Stimulated activated CD4-positive, alpha-beta T cell treated with anti-CD3 and anti-CD28 coated beads, TNF-alpha, amount 100 ng/mL, for 4 hours (primary cell): ENCODE data around the gene CHMP5.
"Not testable (repeated sequence)": the region's sequence is repeated elsewhere in the genome, so short reads cannot be mapped to it uniquely, and the experiment has no call there.

Experiments used
- DNase-seq, 3 experiments: peaks; one replicate each; pipeline ENCODE4 v3.0.0-alpha.2; 2020; ENCODE audit warnings: low read depth in 3 of 3

The CHMP5 gene

GRCh38 chr9:33277484-33277883 lies 12.6 kb downstream of the CHMP5 start:
- DNase-seq = no peak

GRCh38 chr9:33285502-33285901 lies 20.7 kb downstream of the CHMP5 start:
- no peak for DNase-seq

- DNase-seq = peak in 1 of 3 experiments; percentile 15
Measured at GRCh38 chr9:33287087-33287490, 22.2 kb downstream of the CHMP5 start.

GRCh38 chr9:33288235-33288634 lies 23.4 kb downstream of the CHMP5 start:
- DNase-seq = no peak

- DNase-seq = no peak
Measured at GRCh38 chr9:33288828-33289483, 24.1 kb downstream of the CHMP5 start.

GRCh38 chr9:33289496-33289895 lies 24.6 kb downstream of the CHMP5 start:
- DNase-seq = peak in 1 of 3 experiments; percentile 23

- DNase-seq = no peak
Measured at GRCh38 chr9:33289936-33290246, 25.0 kb downstream of the CHMP5 start.

- peak; percentile 92 to 97 (median 97) for DNase-seq
Measured at GRCh38 chr9:33290247-33291030, 25.6 kb downstream of the CHMP5 start, which contains the start of gene NFX1. Gene NFX1 (plus strand): TSS chr9:33290516. CDS start chr9:33290573, 57 bp downstream.

- DNase-seq = no peak
Measured at GRCh38 chr9:33291031-33291397, 26.2 kb downstream of the CHMP5 start.

- DNase-seq = no peak
Measured at GRCh38 chr9:33291901-33292300, 27.1 kb downstream of the CHMP5 start.

GRCh38 chr9:33293782-33294181 lies 28.9 kb downstream of the CHMP5 start:
- no peak for DNase-seq

- DNase-seq = no peak
Measured at GRCh38 chr9:33294670-33295432, 30.0 kb downstream of the CHMP5 start.

- DNase-seq = no peak
Measured at GRCh38 chr9:33295571-33295970, 30.7 kb downstream of the CHMP5 start.

GRCh38 chr9:33297432-33297831 lies 32.6 kb downstream of the CHMP5 start:
- no peak for DNase-seq

- DNase-seq = no peak
Measured at GRCh38 chr9:33300546-33300945, 35.7 kb downstream of the CHMP5 start.

- no peak for DNase-seq
Measured at GRCh38 chr9:33304362-33304761, 39.5 kb downstream of the CHMP5 start.

GRCh38 chr9:33306037-33306436 lies 41.2 kb downstream of the CHMP5 start:
- DNase-seq = no peak

GRCh38 chr9:33307067-33307466 lies 42.2 kb downstream of the CHMP5 start:
- DNase-seq = no peak

- DNase-seq = no peak
Measured at GRCh38 chr9:33309903-33310302, 45.1 kb downstream of the CHMP5 start.

- DNase-seq = no peak
Measured at GRCh38 chr9:33310748-33311147, 45.9 kb downstream of the CHMP5 start.

- no peak for DNase-seq
Measured at GRCh38 chr9:33311953-33312352, 47.1 kb downstream of the CHMP5 start.

- DNase-seq = no peak
Measured at GRCh38 chr9:33315371-33315770, 50.5 kb downstream of the CHMP5 start.

- DNase-seq = not testable (repeated sequence)
Measured at GRCh38 chr9:33317136-33317535, 52.3 kb downstream of the CHMP5 start.
